Right renal cortex interstitium (tissue), 3 donors: Measurements from ENCODE around the gene SH2D4B. TPM values are rescaled to one million over a fixed set of nuclear protein-coding genes. Genes with fewer than 3 reads are reported as not detected.
"Not testable (repeated sequence)": the region's sequence is repeated elsewhere in the genome, so short reads cannot be mapped to it uniquely, and the experiment has no call there.

Experiments used
- DNase-seq, 3 donors: peaks; one replicate each; pipeline ENCODE4 v3.0.0-alpha.2; 2013; ENCODE audit warnings: low read depth in 3 of 3, low spot score in 2 of 3
- polyA plus RNA-seq, 3 donors: library from polyadenylated mRNA; unstranded; fragments of 120-200 nt; gene quantifications; one replicate each; pipeline ENCODE4 v1.2.1, GENCODE V29; 2013; ENCODE audit not compliant: insufficient read length in 3 of 3

The SH2D4B gene
- polyA plus RNA-seq, 3 donors, result 0.04 to 0.14 (median 0.12) TPM

- no peak for DNase-seq
These were observed 13.9 kb upstream of the SH2D4B start for GRCh38 chr10:80523773-80524172.

- no peak for DNase-seq
These were observed 13.4 kb upstream of the SH2D4B start for GRCh38 chr10:80524190-80524909.

- DNase-seq, result no peak
These were observed 11.5 kb upstream of the SH2D4B start for GRCh38 chr10:80526218-80526617.

GRCh38 chr10:80526742-80527141 is 11.0 kb upstream of the SH2D4B start:
- DNase-seq, result no peak

GRCh38 chr10:80528185-80528700 is 9.5 kb upstream of the SH2D4B start:
- no peak for DNase-seq

GRCh38 chr10:80528901-80529300 is 8.8 kb upstream of the SH2D4B start:
- no peak for DNase-seq

GRCh38 chr10:80529604-80530003 is 8.1 kb upstream of the SH2D4B start:
- no peak for DNase-seq

- no peak for DNase-seq
These were observed 7.5 kb upstream of the SH2D4B start for GRCh38 chr10:80530251-80530650.

GRCh38 chr10:80530816-80531215 is 6.9 kb upstream of the SH2D4B start:
- no peak for DNase-seq

- no peak for DNase-seq
These were observed 5.1 kb upstream of the SH2D4B start for GRCh38 chr10:80532571-80532970.

GRCh38 chr10:80534059-80534458 is 3.6 kb upstream of the SH2D4B start:
- DNase-seq, result not testable (repeated sequence)

- DNase-seq, result not testable (repeated sequence)
These were observed 3.1 kb upstream of the SH2D4B start for GRCh38 chr10:80534646-80535045.

GRCh38 chr10:80535671-80536360 is 1.9 kb upstream of the SH2D4B start:
- no peak for DNase-seq

- DNase-seq, result no peak
These were observed 1.3 kb upstream of the SH2D4B start for GRCh38 chr10:80536361-80536835.

GRCh38 chr10:80537086-80537735 is 491 bp upstream of the SH2D4B start:
- DNase-seq, result no peak

- no peak for DNase-seq
These were observed 931 bp downstream of the SH2D4B start for GRCh38 chr10:80538481-80539185.

- DNase-seq, result no peak
These were observed 1.8 kb downstream of the SH2D4B start for GRCh38 chr10:80539421-80540031.

GRCh38 chr10:80540136-80540535 is 2.4 kb downstream of the SH2D4B start:
- DNase-seq, result no peak

- DNase-seq, result no peak
These were observed 2.9 kb downstream of the SH2D4B start for GRCh38 chr10:80540618-80540980.

GRCh38 chr10:80540981-80541750 is 3.5 kb downstream of the SH2D4B start:
- no peak for DNase-seq
